Stimulated activated CD4-positive, alpha-beta T cell treated with anti-CD3 and anti-CD28 coated beads, Interleukin-4, amount 100 ng/mL, for 24 hours (primary cell): ENCODE results near the gene PLEKHB1.
A peak's percentile ranks its signal among the peaks of the same experiment; 100 is the strongest.
"Not testable (repeated sequence)": the region's sequence is repeated elsewhere in the genome, so short reads cannot be mapped to it uniquely, and the experiment has no call there.

Source experiments
- DNase-seq: peaks from one replicate; pipeline ENCODE4 v3.0.0-alpha.2; 2020

PLEKHB1 gene

GRCh38 chr11:73648571-73649046, 2.2 kb downstream of the PLEKHB1 start:
- DNase-seq, result no peak

- no peak for DNase-seq
Measured at GRCh38 chr11:73649206-73649605, 2.8 kb downstream of the PLEKHB1 start.

DNA sequence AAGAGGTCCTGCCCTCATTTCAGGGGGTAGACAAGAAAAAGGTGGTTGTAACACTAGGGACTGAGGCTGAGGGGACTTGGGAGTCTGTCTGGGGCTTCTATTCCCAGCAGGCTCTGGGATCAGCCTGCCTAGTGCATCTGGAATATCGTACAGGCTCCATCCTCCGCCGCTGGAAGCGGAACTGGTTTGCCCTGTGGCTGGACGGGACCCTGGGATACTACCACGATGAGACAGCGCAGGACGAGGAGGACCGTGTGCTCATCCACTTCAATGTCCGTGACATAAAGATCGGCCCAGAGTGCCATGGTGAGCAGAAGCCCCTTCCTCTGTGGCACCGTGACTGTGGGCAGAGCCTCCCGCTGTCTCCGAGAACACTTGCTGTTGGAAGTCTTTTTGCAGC, 4.0 kb downstream of the PLEKHB1 start:
- no peak for DNase-seq

- DNase-seq, result no peak
Measured at GRCh38 chr11:73651252-73651651, 4.9 kb downstream of the PLEKHB1 start.

- DNase-seq, result no peak
Measured at GRCh38 chr11:73651661-73652045, 5.3 kb downstream of the PLEKHB1 start.

DNA sequence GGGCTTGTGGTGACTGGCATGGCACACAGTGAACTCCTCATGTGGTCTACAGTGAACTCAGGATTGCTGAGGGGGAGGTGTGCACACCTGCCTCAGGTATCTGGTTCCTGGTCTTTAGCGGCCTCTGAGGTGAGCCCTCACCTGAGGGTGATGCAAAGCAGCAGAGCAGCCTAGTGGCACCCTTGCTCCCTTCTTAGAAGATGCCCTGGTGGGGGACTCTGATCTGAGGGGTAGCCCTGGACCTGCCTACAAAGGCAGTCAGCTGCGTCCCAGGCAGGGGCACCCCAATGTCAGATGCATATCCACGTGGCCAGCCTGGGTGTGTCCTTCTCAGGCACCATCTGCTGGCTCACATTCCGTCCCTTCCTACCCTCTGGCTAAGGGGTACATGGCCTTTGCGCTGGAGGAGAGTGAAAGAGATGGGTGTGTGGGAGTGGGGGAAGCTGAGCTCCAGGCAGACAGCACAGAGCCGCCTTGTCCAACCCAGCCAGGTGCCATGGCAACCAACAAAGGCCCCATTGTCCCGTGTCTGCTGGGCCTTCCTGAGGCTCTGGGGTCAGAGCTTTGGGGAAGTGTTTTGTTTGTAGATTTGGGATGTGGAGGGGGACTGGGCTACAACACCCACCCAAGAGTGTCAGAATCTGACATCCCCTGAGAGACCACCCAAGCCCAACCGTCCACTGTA, 5.8 kb downstream of the PLEKHB1 start:
- no peak for DNase-seq

DNA sequence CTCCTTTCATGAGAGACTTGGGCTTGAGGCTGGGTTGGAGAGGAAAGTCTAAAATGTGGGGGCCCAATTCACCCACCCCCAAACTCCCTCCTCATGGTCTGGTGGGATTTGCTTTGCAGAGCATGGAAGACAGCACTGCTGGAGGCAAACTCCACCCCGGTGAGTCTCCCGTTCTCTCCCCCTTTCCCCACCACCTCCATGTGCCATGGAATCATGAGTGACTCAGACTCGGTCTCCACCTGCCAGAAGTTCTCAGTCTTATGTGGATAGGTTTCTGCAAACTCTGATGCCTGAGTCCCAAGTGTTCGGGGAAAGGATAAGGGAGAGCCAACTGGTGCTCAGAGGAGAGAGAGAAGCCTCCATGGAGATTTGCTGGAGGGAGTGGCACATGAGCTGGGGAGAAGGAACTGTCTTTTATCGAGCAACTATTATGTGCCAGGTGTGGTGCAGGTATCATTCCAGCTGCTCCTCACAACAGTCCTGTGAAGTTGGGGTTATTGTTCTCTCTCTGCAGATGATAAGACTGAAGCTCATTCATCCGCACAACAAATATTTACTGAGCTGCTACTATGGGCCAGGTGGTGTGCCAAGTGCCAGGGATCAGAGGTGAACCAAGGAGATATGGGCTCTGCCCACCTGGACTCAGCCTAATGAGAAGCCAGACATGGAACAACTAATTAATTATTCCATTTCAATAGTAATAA, 6.6 kb downstream of the PLEKHB1 start:
- no peak for DNase-seq

DNA sequence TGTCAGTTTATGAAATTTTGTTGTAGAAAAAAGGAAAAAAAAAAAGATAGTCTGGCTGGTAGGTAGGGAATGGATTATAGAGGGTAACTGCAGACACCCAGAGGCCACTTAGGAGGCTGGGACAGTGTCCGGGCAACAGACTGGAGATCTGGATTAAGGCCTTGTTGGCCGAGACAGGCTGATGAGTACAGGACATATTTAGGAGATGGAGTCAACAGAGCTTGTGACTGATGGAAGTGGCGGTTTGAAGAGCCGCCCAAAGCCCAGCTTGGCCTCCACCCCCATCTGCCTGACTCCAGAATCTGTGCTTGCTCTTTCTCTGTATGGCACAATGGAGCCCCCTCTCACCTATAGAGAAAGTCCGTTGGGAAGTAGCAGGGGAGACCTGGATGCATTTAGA, 7.6 kb downstream of the PLEKHB1 start:
- DNase-seq, result no peak

- DNase-seq, result no peak
Measured at GRCh38 chr11:73654482-73655021, 8.2 kb downstream of the PLEKHB1 start.

- DNase-seq, result no peak
Measured at GRCh38 chr11:73655686-73656085, 9.3 kb downstream of the PLEKHB1 start.

- DNase-seq, result no peak
Measured at GRCh38 chr11:73656985-73657384, 10.6 kb downstream of the PLEKHB1 start.

GRCh38 chr11:73659961-73660360, 13.6 kb downstream of the PLEKHB1 start:
- no peak for DNase-seq

GRCh38 chr11:73660497-73661034, 14.2 kb downstream of the PLEKHB1 start:
- no peak for DNase-seq

- DNase-seq, result peak; percentile 88
Measured at GRCh38 chr11:73661035-73661628, 14.8 kb downstream of the PLEKHB1 start.

- DNase-seq, result no peak
Measured at GRCh38 chr11:73662445-73663157, 16.2 kb downstream of the PLEKHB1 start.

- no peak for DNase-seq
Measured at GRCh38 chr11:73663604-73664495, 17.5 kb downstream of the PLEKHB1 start.

DNA sequence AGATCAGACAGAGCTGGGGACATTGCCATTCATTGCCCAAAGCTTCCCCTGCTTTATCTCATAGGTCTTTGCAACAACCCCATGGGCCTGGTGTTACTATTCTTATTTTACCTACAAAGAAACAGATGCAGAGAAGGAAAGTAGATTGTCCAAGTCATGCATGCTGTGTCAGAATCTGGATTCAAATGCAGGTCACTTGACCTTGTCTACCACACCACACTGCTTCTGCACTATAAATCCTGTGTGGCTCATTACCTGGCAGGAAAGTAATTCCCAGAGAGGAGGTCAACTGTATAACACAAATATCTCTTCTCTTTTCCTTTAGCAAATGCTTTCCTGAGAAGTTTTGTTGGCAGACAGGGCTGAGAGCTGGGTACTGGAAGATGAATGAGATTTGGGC, 18.5 kb downstream of the PLEKHB1 start:
- DNase-seq, result no peak

DNA sequence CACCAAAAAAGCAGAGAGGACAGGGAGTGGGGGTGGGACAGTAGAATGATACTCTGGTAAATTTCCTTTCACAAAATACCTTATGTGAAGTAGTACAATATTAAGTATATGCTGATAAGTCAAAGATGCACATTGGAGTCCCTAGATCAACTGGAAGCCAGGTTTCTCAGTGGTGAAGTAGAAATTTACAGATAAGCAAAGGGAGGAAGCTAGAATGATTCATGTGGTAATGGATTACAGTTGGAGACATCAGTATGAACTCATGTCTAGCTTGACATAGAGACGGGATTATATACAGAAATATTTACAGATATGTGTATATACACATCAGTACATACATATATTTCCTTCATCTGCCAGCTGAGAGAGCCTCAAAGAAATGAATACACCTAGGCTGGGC, 21.5 kb downstream of the PLEKHB1 start:
- DNase-seq, result no peak

DNA sequence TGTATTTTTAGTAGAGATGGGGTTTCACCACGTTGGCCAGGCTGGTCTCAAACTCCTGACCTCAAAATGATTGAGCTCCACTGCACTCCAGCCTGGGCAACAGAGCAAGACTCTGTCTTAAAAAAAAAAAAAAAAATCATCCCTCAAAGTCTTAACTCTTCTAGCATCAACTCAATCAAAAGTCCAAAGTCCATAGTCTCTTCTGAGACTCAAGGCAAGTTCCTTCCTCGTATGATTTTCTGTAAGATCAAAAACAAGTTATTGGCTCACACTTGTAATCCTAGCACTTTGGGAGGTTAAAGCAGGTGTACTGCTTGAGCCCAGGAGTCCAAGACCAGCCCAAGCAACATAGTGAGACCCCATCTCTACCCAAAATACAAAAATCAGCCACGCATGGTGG, 24.4 kb downstream of the PLEKHB1 start:
- no peak for DNase-seq

- no peak for DNase-seq
Measured at GRCh38 chr11:73671701-73672100, 25.3 kb downstream of the PLEKHB1 start.

GRCh38 chr11:73676552-73676951, 30.2 kb downstream of the PLEKHB1 start:
- DNase-seq, result not testable (repeated sequence)

DNA sequence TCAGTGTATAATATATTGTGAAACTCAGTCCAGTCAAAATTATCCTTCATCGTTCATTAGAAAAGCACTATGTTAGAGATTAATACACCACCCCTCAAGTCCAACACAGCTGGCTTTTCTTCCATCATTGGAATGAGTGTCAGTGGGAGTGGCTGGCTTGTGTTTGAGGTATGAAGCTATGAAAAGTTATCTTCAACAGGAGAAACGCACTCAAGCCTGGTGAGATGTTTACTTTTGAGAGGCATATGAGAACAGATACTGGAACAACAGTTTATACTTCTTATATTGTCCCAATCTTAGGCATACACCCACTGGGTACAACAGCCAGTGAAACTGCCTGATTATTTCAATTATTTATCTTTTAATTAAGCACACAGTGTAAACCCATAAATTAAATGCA, 34.3 kb downstream of the PLEKHB1 start:
- DNase-seq, result no peak
